AG10803 (cell line): ENCODE data around the gene COPE.
A peak's percentile ranks its signal among the peaks of the same experiment; 100 is the strongest.

Experiments used
- DNase-seq: peaks from one replicate; pipeline ENCODE4 v3.0.0; 2010; ENCODE audit warnings: low read depth
- H3K4me3 ChIP-seq: 2 replicates; pipeline ENCODE4 v1.5.1; 2011; ENCODE audit warnings: mild to moderate bottlenecking, low read length, control low read depth
- CTCF ChIP-seq: conservative IDR thresholded peaks from 2 replicates; pipeline ENCODE4 v1.5.1; 2011; ENCODE audit warnings: mild to moderate bottlenecking, low read length, control low read depth, inconsistent platforms

Gene COPE

GRCh38 chr19:18868380-18869022, 50.7 kb downstream of the COPE start:
- no peak overlapping the region for H3K4me3 ChIP-seq
- no peak for DNase-seq
- TF ChIP-seq CTCF: no peak

GRCh38 chr19:18867751-18868150, 51.4 kb downstream of the COPE start:
- H3K4me3 ChIP-seq: no peak overlapping the region
- DNase-seq: no peak
- TF ChIP-seq CTCF: no peak

- DNase-seq: no peak
- no peak for TF ChIP-seq CTCF
- no peak overlapping the region for H3K4me3 ChIP-seq
These were observed 52.0 kb downstream of the COPE start for GRCh38 chr19:18867199-18867598.

GRCh38 chr19:18866800-18867123, 52.4 kb downstream of the COPE start:
- H3K4me3 ChIP-seq: no peak overlapping the region
- TF ChIP-seq CTCF: no peak
- no peak for DNase-seq

- TF ChIP-seq CTCF: peak; percentile 67
- H3K4me3 ChIP-seq: no peak overlapping the region
- DNase-seq: peak; percentile 40
These were observed 53.0 kb downstream of the COPE start for GRCh38 chr19:18865973-18866799.

- DNase-seq: no peak
- no peak for TF ChIP-seq CTCF
- H3K4me3 ChIP-seq: no peak overlapping the region
These were observed 53.8 kb downstream of the COPE start for GRCh38 chr19:18865106-18865972.
